A549 (cell line): ENCODE results near the gene ICOSLG.
"Not testable (repeated sequence)": the region's sequence is repeated elsewhere in the genome, so short reads cannot be mapped to it uniquely, and the experiment has no call there.

Experiments used
- CHD2 ChIP-seq: fragments of 150-350 bp; IDR thresholded peaks from 2 replicates; pipeline ENCODE4 v1.6.1; 2014; ENCODE audit warnings: low read length; ENCODE audit not compliant: partially characterized antibody
- POLR2A ChIP-seq: IDR thresholded peaks from 2 replicates; pipeline ENCODE4 v1.6.1; 2012; ENCODE audit warnings: mild to moderate bottlenecking, low read length
- RAD21 ChIP-seq, 2 experiments: fragments of >200 bp in 1 of 2; sonication (Bioruptor Twin) in 1 of 2; formaldehyde crosslinking in 1 of 2; IDR thresholded peaks in 1 of 2; conservative IDR thresholded peaks in 1 of 2; 2 replicates in 1 of 2; 3 replicates in 1 of 2; pipeline ENCODE4 v1.6.1; 2012 to 2018; ENCODE audit warnings: inconsistent platforms in 1 of 2
- RCOR1 ChIP-seq: fragments of 150-350 bp; IDR thresholded peaks from 2 replicates; pipeline ENCODE4 v1.6.1; 2014; ENCODE audit warnings: antibody characterized with exemption, low read length, low read depth
- TF ChIP-seq, protein P1 (sequence below): fragments of >200 bp; sonication (Bioruptor Twin); formaldehyde crosslinking; IDR thresholded peaks from 3 replicates; pipeline ENCODE4 v1.5.1; 2016
- TF ChIP-seq, protein P2 (sequence below): fragments of 200-600 bp; sonication (generic); IDR thresholded peaks from 2 replicates; pipeline ENCODE4 v1.6.1; 2016; ENCODE audit warnings: antibody characterized with exemption, mild to moderate bottlenecking, moderate library complexity
- TF ChIP-seq, protein P3 (sequence below): fragments of 250-450 bp; sonication (Bioruptor Pico); IDR thresholded peaks from 2 replicates; pipeline ENCODE4 v1.5.0; 2020; ENCODE audit warnings: low read depth, mild to moderate bottlenecking, moderate library complexity
- TF ChIP-seq, protein P4 (sequence below): IDR thresholded peaks from 2 replicates; pipeline ENCODE4 v1.6.1; 2012; ENCODE audit warnings: low read depth, borderline replicate concordance

DNA sequence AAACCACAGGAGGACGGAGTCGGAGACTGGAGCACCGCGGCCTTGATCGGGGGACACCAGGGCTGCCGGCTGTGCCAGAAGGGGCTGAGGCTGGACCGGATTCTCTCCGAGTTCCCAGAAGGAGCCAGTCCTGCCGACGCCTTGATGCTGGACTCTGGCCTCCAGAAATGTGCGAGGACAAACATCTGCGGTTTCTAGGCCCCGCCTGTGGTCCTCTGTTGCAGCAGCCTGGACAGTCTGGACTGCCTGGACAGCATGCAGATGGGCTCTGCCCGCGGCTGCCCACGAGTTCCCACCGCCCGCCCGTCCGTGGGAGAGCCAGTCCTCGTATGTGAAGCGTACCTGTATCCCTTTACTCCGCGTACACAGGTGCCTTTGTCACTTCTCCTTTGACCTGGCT, 34.6 kb downstream of the ICOSLG start:
- not testable (repeated sequence) for TF ChIP-seq POLR2A; CHD2; RAD21 (conservative IDR thresholded peaks at IDR 0.05 in 1 of 2, IDR thresholded peaks at IDR 0.05 in 1 of 2); RCOR1
- TF ChIP-seq, protein P1, sequence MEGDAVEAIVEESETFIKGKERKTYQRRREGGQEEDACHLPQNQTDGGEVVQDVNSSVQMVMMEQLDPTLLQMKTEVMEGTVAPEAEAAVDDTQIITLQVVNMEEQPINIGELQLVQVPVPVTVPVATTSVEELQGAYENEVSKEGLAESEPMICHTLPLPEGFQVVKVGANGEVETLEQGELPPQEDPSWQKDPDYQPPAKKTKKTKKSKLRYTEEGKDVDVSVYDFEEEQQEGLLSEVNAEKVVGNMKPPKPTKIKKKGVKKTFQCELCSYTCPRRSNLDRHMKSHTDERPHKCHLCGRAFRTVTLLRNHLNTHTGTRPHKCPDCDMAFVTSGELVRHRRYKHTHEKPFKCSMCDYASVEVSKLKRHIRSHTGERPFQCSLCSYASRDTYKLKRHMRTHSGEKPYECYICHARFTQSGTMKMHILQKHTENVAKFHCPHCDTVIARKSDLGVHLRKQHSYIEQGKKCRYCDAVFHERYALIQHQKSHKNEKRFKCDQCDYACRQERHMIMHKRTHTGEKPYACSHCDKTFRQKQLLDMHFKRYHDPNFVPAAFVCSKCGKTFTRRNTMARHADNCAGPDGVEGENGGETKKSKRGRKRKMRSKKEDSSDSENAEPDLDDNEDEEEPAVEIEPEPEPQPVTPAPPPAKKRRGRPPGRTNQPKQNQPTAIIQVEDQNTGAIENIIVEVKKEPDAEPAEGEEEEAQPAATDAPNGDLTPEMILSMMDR, result not testable (repeated sequence)
- TF ChIP-seq, protein P2, sequence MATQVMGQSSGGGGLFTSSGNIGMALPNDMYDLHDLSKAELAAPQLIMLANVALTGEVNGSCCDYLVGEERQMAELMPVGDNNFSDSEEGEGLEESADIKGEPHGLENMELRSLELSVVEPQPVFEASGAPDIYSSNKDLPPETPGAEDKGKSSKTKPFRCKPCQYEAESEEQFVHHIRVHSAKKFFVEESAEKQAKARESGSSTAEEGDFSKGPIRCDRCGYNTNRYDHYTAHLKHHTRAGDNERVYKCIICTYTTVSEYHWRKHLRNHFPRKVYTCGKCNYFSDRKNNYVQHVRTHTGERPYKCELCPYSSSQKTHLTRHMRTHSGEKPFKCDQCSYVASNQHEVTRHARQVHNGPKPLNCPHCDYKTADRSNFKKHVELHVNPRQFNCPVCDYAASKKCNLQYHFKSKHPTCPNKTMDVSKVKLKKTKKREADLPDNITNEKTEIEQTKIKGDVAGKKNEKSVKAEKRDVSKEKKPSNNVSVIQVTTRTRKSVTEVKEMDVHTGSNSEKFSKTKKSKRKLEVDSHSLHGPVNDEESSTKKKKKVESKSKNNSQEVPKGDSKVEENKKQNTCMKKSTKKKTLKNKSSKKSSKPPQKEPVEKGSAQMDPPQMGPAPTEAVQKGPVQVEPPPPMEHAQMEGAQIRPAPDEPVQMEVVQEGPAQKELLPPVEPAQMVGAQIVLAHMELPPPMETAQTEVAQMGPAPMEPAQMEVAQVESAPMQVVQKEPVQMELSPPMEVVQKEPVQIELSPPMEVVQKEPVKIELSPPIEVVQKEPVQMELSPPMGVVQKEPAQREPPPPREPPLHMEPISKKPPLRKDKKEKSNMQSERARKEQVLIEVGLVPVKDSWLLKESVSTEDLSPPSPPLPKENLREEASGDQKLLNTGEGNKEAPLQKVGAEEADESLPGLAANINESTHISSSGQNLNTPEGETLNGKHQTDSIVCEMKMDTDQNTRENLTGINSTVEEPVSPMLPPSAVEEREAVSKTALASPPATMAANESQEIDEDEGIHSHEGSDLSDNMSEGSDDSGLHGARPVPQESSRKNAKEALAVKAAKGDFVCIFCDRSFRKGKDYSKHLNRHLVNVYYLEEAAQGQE, result not testable (repeated sequence)
- TF ChIP-seq, protein P3, sequence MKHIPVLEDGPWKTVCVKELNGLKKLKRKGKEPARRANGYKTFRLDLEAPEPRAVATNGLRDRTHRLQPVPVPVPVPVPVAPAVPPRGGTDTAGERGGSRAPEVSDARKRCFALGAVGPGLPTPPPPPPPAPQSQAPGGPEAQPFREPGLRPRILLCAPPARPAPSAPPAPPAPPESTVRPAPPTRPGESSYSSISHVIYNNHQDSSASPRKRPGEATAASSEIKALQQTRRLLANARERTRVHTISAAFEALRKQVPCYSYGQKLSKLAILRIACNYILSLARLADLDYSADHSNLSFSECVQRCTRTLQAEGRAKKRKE (CRISPR knock-in tag), result not testable (repeated sequence)
- TF ChIP-seq, protein P4, sequence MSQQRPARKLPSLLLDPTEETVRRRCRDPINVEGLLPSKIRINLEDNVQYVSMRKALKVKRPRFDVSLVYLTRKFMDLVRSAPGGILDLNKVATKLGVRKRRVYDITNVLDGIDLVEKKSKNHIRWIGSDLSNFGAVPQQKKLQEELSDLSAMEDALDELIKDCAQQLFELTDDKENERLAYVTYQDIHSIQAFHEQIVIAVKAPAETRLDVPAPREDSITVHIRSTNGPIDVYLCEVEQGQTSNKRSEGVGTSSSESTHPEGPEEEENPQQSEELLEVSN, result not testable (repeated sequence)
